ENCODE data around the gene HRAS.

Gene HRAS

DNA sequence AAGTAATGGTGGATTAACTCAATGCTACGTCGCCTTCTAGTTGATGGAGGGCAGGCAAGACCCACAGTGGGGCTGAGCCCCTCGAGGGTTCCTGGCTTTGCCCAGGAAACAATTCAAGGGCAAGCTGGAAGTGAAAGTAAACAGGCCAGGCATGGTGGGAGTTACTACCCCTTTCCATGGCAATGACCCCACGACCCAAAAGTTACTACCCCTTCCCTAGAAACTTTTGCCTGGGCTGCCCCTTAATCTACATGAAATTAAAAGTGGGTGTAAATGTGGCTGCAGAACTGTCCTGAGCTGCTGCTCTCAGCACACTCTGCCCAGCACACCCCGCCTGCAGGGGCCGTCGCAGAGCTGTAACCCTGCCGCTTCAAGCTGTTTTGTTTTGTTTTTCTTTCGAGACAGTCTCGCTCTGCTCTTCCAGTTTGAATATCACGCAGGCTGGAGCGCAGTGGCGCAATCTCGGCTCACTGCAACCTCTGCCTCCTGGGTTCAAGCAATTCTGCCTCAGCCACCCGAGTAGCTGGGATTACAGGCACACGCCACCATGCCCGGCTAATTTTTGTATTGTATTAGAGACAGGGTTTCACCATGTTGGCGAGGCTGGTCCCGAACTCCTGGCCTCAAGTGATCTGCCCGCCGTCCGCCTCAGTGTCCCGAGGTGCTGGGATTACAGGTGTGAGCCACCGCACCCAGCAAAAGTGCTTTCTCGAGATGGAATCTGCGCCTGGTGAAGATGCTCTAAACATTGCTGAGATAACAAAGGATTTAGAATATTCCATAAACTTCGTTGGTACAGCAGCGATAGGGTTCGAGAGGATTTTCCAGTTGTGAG, 22.4 kb downstream of the HRAS start:
- DNase-seq (ENCODE audit: low read depth in 3 of 3): no peak

DNA sequence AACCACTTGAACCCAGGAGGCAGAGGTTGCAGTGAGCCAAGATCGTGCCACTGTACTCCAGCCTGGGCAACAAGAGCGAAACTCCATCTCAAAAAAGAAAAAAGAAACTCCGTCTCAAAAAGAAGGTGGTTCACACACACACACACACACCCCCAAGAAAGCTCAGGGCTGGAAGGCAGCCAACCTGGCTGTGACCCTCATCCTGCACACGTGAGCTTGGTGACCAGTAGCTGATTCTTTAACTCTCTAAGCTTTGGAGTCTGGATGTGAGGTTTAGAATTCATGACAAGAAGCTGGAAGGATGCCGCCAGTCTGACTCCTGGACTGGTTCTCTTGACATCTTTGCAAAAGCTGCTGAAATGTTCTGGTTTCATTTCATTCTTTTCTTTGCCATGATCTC, 26.4 kb downstream of the HRAS start:
- DNase-seq (ENCODE audit: low read depth in 3 of 3): no peak

DNA sequence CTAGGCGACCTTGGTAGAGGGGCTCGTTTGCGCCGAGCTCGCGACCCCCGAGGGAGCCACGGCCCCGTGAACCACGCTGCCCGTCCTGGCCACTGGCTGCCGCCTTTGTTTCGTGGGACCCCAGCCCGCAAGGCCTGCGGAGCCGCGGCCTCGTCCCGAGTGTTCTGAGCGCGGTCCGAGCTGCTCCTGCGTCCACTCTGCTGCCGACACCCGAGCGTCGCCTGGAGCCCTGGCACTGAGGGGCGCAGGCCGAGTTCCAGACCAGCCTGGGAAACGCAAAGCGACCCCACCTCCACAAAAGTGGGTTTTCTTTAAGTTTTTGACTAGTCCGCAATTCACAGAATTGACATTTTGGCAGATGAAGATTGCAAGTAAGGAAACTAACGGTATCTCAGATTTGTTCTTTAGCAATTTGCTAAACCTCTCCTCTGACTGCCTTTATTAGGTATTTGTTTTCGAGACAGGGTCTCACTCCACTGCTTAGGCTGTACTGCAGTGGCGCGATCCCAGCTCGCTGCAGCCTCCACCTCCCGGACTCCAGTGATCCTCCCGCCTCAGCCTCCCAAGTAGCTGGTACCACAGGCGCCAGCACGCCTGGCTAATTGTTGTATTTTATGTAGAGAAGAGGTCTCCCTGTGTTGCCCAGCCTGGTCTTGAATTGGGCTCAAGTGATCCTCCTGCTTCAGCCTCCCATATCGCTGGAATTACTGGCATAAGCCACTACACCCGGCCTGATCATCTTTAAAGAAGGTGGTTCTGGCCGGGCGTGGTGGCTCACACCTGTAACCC, 27.5 kb downstream of the HRAS start:
- DNase-seq (ENCODE audit: low read depth in 3 of 3): no peak

DNA sequence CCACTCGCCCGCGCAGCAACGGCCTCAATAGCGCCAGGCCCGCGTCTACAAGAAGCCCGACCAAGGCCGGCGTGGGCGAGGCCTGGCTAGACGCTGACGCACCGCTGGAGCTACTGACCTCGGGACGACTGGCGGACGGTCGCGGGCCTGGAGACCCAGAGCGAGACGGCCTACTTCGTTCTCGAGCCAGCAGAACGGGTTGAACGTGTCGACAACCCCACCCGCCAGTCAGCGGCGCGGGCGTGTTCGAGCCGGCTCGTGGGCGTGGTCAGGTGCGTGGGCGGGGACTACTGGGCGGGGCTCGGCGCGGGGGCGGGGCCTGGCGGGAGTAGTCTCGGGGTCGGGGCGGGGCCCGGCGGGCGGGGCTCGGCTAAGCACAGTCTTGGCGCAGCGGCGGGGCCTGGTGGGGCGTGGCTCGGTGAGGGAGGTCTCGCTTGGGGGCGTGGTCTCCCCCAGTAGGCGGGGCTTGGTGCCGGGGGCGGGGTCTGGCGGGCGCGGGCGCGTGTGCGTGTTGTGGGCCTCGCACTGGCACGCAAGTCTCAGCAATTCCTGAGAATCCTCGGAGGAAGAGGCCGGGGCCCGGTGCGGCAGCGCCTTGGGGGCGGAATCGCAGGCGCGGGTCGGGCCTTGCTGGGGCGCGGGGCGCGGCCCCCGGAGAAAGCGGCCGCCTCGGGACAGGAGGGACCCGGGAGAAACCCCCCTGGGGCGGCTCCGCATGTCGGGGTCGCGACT, 28.2 kb downstream of the HRAS start, which contains the start of gene RNH1:
TSS of gene RNH1 (minus strand) at position 248 of the 732 bp plus-strand sequence. CDS start 5,080 bp downstream, outside the sequence.
- peak; percentile 98 to 100 (median 100) for DNase-seq (ENCODE audit: low read depth in 3 of 3)

DNA sequence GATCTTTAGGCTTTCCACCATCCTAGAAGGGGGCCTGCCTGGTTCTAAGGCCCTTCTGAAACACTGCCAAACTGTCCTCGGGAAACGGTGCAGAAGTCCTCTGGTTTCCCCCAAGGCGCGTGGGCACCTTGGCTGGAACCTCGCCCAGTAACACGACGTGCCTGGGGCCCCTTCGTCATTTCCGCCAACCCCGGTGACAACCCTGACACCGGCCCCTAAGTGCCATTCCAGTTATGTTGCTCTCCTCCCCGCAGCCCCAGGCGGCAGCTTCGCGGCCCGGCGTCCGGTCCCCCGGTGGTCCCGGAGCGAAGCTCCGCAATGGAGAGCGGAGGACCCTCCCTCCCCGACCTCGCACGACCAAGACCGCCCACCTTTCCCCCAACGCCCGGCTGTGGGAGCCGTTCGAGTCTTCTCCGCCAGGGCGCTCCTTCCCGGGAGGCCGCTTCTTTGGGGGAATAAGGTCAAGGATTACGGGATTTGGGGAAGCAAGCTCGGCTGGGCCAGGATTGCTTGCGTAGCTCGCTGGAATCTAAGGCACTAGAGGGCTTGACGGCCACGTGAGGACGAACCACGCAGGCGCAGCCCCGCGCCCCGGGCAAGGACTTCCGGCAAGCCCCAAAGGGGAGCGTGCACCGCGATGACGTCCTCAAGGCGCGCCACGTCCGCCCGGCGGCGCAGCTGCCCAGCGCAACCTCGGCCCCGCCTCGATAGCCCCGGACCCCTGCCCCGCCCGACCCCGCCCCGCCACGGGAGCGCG, 29.0 kb downstream of the HRAS start:
- peak; percentile 95 to 97 (median 97) for DNase-seq (ENCODE audit: low read depth in 3 of 3)

DNA sequence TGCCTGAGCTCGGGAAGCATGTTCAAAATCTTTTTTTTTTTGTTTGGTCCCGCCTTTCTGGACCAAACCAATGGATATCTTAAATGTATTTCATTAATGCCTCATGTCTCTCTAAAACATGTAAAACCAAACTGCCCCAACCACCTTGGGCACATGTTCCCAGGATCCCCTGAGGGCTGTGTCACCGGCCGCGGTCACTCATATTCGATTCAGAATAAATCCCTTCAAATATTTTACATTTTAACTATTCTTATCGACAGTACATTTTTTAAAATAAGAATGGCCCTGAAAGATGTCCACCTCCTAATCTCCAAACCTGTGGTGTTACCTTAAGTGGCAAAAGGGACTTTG, 30.4 kb downstream of the HRAS start:
- DNase-seq (ENCODE audit: low read depth in 3 of 3): no peak

DNA sequence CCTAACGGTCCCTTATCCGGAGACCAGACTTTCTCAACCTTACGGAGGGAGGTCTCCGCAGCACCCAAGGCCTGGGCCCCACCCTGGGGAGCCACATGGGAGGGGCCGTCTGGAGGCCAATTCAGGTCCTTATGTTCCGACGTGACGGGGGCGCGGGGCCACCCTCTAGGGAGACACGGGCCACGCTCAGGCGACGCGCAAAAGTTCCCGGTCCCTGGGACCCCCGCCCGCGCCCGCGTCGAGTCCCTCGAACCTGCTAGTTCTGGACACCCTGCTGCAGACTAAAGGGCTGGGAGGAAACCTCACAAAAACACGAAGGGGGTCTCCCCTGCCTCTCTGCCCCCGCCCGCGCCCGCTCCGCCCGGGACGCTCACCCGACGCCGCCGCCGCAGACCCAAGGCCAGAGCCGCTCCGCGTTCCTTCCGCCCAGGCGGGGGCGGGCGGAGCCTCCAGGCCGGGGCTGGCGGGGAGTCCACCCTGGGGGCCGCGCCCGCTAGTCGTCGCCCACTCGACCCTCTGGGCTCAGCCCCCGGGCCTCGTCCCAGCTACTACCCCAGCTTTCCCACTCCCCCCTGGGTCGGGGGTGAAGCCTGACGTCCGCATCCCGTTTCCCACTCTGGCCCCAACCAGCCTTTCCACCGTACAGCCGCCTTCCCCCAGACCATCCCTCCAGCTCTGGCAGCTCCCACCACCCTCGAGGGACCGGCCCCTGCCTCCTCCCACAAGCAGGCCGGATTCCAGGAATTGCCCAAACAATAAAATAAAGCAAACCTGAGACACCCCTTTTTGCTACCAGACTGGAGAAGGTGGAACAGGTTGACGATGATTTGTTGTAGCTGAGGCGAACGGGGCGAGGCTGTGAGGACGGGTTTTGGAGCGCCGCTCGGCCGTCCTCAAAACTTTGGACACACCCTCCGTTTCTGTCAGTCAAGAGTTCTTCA, 31.1 kb downstream of the HRAS start:
- no peak for DNase-seq (ENCODE audit: low read depth in 3 of 3)

DNA sequence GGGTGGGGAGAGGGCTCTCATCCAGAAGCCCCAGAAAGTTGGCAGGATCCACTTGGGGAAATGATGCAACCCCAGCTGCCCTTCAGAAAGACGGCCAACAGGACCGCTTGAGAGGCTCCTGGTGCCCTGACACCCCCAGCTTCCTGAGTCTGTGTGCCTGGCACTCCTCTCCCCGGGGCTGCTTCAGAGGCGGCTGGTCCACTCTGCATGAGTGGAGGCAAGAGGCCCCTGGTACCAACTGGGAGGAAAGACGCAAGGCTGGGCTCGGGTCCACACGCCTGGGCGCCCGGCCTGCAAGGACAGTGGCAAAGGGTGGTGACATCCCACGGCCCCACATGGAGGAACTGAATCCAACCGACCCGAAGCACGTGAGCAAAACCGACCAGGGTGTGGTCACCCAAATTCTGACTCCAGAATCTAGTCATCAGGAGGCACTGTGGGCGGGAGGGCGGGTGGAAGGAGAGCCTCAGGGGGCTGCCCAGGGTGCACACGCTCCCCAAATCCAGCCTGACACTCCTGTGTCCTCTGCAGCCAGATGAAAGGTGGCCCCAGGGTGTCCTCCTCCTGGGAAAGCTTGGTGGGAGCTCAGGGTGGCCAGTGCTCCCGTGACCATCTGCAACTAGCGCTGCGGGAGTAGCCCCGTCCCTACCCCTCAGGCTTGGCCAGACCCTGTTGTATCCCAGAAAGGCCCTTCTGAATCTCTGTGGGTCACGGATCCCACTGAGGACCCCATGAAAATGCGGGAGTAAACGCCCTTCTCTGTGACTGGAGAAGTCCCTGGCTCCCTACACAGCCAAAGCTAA, 32.0 kb downstream of the HRAS start:
- DNase-seq (ENCODE audit: low read depth in 3 of 3): no peak

DNA sequence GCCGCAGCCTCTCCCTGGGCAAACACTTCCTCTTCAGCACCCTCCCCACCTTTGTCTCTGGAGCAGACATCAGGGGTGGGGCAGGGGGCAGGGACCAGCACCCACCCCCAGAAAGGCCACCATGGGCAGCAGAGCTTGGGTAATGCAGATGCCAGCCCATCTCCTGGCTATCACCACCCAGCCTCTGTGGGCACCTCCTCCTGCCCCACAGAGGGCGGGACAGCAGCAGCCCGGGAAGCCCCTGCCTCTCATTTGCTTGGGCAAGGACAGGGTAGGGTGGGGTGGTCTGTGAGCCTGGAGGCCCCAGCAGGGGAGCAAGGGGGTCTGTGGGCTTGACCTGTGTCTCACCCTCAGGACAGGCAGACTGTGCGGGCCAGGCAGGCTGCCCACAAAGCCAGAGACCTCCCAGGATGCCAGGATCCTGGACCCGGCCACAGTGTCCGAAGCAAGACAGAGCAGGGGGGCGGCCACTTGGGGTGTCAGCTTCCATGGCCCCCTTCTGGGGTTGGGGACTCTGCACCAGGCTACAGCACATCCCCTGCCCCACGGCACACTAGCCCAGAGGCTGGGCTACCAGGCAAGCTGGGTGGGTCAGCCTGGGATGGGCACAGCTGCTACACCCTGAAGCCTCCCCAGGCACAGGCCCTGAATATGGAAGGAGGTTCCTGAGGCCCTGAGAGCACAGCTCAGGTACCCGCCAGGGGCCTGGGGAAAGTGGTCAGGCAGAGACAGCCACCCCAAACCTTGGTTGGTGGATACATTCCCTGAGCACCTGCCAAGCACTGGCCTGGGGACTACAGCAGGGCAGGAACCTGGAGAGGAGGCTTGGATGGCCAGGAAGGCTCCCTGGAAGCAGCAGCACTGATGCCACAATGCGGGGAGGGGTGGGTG, 32.8 kb downstream of the HRAS start:
- no peak for DNase-seq (ENCODE audit: low read depth in 3 of 3)

DNA sequence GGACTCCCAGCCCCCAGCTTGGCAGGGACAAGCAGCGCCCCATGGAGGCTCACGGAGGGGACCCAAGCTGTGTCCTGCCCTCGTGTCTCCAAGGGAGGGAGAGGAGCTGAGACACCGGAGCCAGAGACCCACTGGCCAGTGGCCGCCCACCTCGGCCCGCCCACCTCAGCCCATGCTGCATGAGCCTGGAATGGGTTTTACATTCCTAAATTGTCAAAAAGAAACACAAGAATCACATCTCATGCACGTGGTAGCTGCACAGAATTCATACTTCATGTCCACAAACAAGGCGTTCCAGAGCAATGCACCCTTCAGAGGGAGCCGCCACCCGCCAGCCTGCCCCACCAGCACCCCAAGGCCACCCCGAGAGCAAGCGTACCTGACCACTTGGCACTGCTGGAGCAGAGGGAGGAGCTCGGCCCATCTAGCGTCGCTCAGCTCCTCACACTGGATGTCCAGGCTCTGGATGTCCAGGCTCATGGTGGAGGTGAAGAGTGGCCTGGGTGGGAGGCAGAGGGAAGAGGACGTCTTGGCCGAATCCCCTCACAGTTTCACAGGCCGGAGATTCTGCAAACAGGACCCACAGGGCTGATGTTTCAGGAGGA, 33.6 kb downstream of the HRAS start:
- DNase-seq (ENCODE audit: low read depth in 3 of 3): no peak

DNA sequence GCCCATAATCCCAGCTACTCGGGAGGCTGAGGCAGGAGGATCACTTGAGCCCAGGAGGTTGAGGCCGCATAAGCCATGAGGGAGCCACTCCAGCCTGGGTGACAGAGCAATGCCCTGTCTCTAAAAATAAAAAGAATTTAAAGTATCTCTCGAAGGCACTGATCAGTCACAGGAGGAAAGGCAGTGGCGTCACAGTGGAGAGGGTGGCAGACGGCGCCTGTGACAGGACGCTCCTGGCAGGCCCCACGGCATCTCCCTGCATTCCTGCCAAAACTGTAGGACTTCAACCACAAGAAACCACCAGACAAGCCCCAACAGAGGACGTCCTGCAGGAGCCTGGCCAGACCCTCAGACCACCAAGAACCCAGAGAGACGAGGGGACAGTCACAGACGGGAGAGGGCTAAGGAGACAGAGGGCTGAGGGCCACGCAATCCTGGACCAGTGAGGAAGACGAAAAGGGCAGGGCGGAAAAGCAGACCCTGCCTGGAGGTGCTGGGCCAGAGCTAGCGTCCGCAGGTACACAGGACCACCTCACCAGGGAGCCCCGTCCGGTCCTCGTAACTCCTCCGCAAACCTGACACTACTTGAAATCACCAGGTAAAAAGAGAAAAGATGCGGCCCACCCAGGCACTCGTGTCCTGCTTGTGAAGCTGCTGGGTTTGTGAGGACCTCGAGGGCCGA, 34.2 kb downstream of the HRAS start:
- no peak for DNase-seq (ENCODE audit: low read depth in 3 of 3)

DNA sequence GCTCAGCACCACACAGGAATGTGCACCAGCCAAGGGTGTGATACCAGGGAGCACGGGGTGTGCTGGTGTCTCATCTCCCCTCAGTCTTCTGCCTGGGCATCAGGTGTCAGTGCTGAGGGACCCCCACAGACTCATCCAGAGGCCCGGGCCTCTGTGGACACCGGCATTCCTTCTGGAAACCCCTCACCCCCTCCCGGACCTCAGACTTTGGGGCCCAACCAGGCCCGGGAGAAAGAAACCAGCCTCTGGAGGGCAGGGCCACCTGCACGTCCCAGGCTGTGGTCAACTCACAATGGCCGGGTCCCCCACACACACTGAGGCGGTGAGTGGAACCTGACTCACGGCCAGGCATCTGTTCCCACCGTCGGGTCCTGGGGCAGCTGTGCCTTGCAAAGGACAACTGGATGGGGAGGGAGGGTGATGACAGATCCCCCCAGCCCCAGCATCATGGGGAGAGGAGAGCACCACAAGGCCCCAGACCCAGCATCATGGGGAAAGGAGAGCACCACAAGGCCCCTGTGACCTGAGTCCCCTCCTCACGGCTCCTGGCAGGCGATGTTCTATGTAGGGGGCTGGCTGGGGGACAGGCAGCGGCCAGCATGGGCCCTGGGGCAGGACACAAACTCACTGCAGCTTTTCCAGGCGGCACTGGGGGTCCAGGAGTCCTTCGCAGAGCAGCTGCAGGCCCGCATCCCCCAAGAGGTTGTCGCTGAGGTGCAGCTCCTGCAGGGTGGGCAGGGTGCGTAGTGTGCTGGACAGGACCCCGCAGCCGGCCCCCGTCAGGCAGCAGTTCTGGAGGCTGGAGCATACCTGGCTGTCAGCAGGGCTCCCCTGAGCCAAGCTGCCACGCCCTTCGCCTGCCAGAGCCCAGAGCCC, 35.9 kb downstream of the HRAS start:
- DNase-seq (ENCODE audit: low read depth in 3 of 3): no peak

DNA sequence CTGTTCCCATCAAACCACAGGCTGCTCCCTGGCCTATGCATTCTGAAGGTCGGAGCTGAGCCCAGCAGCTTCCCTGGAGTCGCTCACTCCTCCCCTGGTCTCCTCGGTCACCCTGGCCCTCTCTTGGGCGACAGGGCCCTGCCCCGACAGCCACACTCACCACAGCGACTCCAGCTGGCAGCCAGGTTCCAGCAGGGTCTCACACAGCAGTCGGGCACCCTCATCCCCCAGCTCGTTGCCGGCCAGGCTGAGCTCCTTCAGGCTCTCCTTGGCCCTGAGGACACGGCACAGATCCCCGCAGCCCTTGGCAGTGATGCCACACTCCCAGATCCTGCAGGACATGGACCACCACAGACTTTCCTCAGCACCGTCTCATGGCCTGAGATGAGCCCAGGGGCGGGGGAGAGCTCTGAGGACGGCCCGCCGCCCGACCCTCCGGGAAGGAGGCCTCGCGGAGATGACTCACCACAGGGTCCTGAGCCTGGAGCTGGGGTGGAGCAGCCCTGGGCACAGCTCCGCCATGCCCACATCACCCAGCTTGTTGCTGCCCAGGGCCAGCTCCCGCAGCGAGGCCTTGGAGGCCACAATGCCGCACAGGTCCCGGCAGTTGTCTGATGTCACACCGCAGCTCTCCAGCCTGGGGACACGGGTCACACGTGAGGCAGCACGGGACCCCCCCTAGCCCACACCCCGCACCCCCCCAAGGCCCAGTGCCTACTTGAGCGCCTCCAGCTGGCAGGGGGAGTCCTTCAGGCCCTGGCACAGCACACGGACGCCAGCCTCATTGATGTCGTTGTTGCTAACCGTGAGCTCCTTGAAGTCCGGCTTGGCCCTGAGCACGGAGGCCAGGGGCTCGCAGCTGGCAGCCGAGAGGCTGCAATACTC, 36.8 kb downstream of the HRAS start:
- no peak for DNase-seq (ENCODE audit: low read depth in 3 of 3)

DNA sequence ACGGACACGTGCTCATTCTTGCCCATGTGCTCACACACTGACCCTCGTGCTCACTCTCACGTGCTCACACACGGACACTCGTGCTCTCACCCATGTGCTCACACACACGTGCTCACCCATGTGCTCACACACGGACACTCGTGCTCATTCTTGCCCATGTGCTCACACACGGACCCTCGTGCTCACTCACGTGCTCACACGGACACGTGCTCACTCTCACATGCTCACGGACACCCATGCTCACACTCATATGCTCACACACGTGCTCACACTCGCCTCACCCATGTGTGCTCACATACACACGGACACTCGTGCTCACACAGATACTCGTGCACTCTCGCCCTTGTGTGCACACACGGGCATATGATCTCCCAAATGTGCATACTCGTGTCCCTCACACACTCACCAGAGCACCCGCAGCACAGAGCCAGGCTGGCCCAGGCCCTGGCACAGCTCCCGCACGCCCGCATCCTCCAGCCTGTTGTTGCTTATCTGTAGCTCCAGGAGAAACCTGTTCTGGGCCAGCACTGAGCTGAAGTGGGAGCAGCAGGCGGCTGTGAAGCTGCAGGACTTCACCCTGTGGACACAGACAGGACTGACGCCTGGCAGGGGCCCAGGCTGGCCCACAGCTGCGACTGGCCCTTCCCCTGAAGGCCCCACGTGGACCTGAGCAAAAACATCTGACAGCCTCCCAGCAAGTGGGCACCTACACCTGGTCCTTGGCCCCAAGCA, 37.6 kb downstream of the HRAS start:
- DNase-seq (ENCODE audit: low read depth in 3 of 3): no peak

Data from stimulated activated CD4-positive, alpha-beta T cell treated with anti-CD3 and anti-CD28 coated beads, TNF-alpha, amount 100 ng/mL, for 48 hours (primary cell).